VCaP (cell line): ENCODE results near the gene DGKG.

ENCODE experiments used
- H3K27ac ChIP-seq: fragments of 450-650 bp; 2 replicates; pipeline ENCODE4 v1.5.1; 2017
- TF ChIP-seq, protein P1 (sequence below): fragments of 450-650 bp; conservative IDR thresholded peaks from 2 replicates; pipeline ENCODE4 v1.5.1; 2017; ENCODE audit warnings: mild to moderate bottlenecking, moderate library complexity

DGKG gene

DNA sequence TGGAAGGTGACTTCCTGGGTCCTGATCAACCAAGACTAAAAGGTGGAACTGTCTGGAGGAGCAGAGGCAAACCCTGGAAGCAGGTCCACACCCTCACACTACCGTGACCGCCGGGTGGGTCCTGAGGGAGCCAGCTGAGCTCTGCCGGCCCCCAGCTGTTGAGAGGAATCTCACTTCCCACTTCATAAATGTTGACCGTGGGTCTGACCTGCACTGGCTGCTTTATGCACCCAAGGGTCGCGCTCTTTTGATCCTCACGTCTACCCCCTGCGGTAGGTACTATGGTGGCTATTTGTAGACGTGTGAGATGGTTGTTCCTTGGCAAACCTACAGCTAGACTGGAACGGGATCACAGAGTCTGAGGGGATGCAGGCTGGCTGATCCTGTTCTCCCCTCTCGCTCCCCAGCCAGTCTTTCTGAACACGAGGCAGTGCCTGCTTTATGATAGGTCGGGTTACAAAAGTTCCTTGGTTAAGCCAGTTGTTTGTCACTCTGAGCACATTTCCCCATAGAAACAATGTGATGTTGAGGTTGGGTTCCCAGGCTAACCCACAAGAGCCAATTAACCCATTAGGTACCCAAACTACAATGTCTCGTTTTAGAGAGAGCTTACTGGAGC is 140.2 kb downstream of the DGKG start:
- TF ChIP-seq, protein P1, sequence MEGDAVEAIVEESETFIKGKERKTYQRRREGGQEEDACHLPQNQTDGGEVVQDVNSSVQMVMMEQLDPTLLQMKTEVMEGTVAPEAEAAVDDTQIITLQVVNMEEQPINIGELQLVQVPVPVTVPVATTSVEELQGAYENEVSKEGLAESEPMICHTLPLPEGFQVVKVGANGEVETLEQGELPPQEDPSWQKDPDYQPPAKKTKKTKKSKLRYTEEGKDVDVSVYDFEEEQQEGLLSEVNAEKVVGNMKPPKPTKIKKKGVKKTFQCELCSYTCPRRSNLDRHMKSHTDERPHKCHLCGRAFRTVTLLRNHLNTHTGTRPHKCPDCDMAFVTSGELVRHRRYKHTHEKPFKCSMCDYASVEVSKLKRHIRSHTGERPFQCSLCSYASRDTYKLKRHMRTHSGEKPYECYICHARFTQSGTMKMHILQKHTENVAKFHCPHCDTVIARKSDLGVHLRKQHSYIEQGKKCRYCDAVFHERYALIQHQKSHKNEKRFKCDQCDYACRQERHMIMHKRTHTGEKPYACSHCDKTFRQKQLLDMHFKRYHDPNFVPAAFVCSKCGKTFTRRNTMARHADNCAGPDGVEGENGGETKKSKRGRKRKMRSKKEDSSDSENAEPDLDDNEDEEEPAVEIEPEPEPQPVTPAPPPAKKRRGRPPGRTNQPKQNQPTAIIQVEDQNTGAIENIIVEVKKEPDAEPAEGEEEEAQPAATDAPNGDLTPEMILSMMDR: no peak
- H3K27ac ChIP-seq: no peak overlapping the region

DNA sequence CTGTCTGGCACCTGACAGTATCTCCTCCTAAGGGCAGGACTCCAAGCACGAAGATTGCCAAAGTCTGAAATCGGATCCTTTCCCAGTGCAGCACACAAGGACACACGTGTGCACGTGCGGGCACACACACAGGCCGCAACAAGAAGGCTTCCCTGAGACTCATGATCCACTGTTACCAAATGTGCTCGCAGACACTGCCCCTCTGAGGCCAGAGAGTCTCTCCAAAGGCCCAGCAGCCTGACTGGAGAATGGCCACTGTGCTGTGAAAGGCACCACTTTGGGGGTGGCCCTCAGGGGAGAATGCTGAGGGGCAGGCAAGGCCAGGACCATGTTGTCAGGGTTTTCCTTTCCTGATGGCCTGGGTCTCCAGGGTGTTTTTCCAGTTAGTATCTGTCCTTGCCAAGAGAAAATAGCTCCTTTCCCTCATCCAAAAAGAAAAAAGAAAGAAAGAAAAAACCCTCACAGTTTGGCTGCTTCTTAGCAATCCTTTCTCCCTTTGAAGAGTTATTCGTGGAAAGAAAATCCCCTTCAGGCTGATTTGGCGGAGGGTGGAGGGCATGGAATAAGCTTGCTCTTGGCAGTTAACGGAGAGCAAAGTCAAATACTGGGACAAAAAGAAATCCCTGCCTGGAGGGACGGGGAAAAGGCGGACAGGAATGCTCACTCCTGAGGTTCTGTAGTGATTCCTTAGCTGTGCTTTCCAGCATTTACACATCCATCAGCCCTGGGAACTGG is 141.0 kb downstream of the DGKG start:
- TF ChIP-seq, protein P1: no peak
- H3K27ac ChIP-seq: no peak overlapping the region

DNA sequence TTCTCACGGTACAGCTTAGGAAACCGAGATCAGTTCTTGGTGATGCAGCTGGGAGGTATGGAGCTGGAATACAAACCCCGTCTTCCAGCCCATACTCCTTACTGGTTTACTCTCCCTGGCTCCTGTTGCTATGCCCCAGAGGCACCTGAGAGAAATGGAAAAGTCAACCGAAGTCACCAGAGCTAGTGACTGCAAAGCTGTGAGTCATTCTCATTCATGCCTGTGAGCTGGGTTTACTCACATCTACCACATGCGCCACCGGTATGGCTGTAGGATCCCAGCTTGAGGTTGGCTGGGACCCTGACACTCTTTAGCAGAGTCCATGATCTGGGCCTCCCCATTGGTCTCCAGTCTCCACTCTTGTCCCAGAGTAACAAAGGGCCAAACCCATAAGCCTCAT is 141.7 kb downstream of the DGKG start:
- no peak overlapping the region for H3K27ac ChIP-seq
- TF ChIP-seq, protein P1: no peak

DNA sequence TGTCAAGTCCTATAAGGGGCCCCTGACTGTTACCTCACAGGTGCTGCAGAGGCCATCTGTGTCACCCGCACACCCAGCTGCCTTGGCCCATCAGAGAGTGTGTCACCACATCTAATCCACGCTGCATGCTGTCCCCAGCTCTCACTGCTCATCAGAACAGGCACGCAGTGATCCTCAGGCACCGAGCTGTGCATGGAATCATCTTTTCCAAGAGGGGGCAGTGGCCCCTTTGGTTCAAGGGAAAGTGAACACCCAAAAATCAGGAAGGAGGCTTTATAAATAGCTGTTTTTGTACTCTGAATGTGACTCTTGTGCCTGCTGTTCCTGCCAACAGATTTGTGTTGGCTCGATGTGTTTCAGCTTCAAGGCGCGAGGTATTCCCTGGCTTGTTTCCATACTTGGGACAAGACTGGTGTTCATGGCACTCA is 142.8 kb downstream of the DGKG start:
- TF ChIP-seq, protein P1: no peak
- H3K27ac ChIP-seq: no peak overlapping the region

DNA sequence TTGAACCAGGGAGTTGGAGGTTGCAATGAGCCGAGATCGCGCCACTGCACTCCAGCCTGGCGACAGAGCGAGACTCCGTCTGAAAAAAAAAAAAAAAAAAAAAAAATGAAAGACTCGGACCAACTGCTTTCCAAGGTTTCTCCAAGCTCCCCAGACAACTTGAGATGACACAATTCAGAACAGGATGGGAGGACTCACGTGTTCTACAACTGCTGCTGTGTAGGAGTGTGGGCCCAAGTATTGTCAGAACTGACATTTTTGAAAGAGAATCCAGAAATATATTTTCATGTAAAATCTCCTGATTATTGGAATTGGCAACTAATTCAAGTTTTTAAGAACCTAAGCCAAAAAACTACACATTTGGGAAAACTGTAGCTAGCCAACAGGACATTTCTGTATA is 143.6 kb downstream of the DGKG start:
- H3K27ac ChIP-seq: no peak overlapping the region
- TF ChIP-seq, protein P1: no peak

DNA sequence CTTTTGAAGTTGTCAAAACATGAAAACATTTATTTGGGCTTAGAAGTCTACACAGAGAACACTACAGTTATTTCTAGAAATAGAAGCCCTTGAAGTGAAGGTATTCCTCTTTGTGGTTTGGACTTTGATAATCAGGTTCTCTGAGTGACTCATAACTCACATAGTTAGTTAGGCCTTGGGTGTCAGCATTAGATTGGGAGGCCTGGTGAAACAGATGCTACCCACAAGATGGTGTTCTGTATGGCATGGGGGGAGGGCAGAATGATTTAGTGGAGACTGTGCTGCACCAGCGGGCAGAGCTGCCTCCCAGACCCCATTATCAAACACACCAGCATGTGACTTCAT is 144.2 kb downstream of the DGKG start:
- H3K27ac ChIP-seq: no peak overlapping the region

More for the DNA sequence above, 144.2 kb downstream of the DGKG start:
- TF ChIP-seq, protein P1: no peak
